Stimulated activated CD8-positive, alpha-beta memory T cell treated with anti-CD3 and anti-CD28 coated beads, Interleukin-12 subunit alpha, Interleukin-12 subunit beta, amount 100 ng/mL, for 24 hours (primary cell): ENCODE results near the gene RAB40C.
A peak's percentile ranks its signal among the peaks of the same experiment; 100 is the strongest.

Experiments used
- DNase-seq: peaks from one replicate; pipeline ENCODE4 v3.0.0-alpha.2; 2020; ENCODE audit errors: extremely low read depth

Gene RAB40C

GRCh38 chr16:559021-559380, 30.9 kb upstream of the RAB40C start:
- DNase-seq = no peak

- DNase-seq = no peak
These were observed 30.3 kb upstream of the RAB40C start for GRCh38 chr16:559411-560203.

DNA sequence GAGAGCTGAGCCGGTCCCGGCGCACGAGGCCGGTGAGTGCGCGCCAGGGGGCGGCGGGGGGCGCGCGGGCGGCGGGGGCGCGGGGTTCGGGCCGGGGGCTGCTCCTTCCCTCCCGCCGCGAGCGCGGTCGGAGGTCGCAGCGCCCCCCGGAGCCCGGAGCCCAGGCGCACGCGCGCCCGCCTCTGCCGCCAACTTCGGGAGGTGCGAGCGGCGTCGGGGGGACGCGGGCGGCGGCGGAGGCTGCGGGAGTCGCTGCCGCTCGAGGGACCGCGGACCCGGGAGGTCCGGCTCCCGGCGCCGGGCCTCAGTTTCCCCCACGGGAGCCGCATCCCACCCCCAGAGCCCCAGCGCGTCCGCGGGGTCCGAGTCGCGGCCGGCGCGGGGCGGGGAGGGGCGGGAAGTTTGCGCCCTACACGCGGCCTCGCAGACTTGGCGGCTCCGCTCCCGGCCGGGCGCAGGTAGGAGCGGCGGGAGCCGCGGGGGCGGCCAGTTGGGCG, 29.6 kb upstream of the RAB40C start, which contains the start of gene PRR35:
PRR35 (plus strand) TSS at position 191 of the 497 bp plus-strand sequence. CDS start 2,901 bp downstream, outside the sequence.
- no peak for DNase-seq

- no peak for DNase-seq
These were observed 29.0 kb upstream of the RAB40C start for GRCh38 chr16:560701-561412.

GRCh38 chr16:561413-561794, 28.5 kb upstream of the RAB40C start:
- no peak for DNase-seq

GRCh38 chr16:561957-562938, 27.6 kb upstream of the RAB40C start:
- DNase-seq = no peak

DNA sequence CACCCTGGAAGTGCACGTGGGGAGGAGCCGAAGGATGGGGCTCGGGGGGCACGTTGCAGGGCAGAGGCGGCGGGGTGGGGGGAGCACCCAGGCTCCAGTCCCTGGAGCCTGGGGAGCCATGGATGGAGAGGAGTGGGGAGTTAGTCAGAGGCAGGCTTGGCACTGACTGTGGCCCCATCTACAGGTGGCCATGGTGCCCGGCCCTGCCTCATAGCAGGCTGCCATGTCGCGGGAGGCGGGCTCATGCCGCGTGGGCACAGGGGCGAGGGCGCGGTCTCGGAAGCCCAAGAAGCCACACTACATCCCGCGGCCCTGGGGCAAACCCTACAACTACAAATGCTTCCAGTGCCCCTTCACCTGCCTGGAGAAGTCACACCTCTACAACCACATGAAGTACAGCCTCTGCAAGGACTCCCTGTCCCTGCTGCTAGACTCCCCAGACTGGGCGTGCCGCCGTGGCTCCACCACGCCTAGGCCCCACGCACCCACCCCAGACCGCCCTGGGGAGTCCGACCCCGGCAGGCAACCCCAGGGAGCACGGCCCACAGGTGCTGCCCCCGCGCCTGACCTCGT, 26.7 kb upstream of the RAB40C start:
- no peak for DNase-seq

DNA sequence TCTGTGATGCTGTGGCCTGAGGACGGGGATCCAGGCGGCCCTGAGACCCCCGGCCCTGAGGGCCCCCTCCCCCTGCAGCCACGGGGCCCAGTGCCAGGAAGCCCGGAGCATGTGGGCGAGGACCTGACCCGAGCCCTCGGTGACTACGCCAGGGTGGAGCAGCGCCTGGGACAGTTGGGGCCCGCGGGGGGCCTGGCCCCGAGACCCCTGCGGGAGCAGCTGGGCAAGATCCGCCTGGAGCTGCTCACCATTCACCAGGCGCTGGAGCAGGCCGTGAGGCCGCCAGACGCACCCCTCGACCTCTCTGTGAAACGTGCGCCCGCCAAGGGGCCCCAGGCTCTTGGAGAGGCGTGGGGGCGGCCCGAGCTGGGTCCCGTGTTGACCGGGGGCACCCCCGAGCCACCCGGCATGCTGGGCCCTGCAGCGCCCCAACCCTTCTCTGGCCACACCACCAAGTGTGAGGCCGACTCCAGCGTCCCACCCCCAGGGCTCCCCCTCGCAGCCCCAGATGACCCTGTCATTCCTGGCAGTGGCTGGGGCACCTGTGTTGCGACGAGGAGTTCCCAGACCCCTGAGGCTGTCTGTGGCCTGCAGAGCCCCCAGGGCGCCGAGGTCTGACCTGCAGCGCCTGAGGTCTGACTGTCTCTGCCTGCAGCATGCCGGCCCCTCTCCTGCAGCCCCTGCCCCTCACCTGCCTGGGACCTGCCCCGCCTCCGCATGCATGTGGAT, 25.0 kb upstream of the RAB40C start:
- no peak for DNase-seq

GRCh38 chr16:565419-566330, 24.2 kb upstream of the RAB40C start:
- DNase-seq = no peak

- no peak for DNase-seq
These were observed 23.1 kb upstream of the RAB40C start, which contains the start of gene NHLRC4 for GRCh38 chr16:566475-567372. Gene NHLRC4, plus strand, starts transcription at chr16:567005. Its CDS starts 1,043 bp downstream, at chr16:568048.

DNA sequence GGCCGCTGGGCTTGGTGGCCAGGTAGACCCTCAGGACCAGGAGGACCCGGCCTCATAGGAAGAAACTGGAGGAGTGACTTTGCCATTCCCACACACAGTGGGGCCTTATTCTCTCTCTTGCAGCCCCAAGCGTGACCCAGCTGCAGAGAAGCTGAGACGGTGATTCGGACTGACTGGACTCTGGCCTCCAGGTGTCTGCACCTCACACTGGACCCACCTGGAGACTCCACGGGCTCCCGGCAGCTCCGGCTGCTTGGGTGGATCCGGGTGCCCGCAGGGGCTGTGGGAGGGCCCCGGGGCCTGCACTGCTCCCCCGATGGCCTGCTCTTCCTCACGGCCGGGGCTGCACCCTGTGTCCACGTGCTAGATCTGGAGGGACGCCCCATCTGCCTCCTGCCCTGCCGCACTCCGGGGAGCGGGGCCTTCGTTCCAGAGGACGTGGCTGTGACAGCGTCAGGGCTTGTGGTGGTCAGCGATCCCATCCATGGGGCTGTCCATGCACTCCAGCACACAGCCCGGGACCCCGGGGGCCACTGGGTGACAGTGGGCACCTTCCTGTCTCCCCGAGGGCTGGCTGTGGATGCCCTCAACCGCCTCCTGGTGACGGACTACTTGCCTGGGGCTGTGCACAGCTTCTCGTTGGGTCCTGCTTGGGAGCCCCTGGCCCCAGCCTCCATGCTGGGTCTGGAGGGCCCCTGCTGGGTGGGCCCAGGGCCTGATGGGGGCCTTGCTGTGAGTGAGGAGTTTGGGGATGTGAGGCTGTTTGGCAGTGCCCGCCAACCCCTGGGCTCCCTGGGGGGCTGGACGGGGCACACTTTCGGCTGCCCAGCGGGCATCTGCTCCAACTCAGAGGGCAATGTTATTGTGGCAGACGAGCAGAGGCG, 22.3 kb upstream of the RAB40C start:
- DNase-seq = no peak

GRCh38 chr16:568401-569258, 21.2 kb upstream of the RAB40C start:
- no peak for DNase-seq

DNA sequence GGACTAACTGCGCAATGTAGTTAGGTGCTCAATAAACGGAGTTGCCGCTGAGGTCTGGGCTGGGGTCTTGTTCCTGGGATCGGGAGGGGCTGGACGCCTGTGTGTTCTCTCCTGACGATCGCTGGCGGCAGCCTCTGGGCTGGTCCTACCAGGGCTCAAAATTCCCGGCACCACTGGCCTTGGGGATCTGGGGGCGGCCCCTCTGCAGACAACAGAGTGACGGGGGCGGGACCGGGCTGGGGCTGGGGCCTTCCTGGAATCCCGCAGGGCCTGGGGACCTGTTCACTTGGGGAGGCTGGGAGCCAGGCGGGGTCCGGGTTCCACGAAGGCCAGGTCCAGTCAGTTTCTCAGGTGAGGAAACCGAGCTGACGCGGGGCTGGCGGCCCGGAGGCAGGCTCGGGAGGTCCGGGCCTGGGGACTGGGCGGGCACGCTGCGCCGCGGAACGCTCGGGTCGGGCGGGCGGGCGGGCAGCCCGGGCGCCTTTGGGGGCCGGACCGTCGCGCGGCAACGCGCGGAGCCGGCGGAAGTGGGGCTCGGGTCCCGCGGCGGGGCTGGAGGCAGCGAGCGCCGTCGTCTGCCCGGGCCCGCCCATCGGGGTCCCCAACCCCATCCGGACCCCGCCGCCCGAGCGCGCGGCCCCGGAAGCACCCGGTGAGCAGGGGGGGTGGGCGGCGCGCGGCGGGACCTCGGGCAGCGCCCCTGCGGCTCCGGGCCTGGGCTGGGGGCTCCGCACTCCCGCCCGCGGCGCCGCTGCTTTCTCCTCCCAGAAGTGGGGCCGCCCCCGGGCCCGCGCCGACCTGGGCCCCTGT, 20.2 kb upstream of the RAB40C start, which contains the start of gene PIGQ:
PIGQ (plus strand) TSS at position 524 of the 810 bp plus-strand sequence. CDS start 4,107 bp downstream, outside the sequence.
- peak; percentile 37 for DNase-seq

- DNase-seq = no peak
These were observed 16.8 kb upstream of the RAB40C start for GRCh38 chr16:572865-573650.
